HG02678 (cell line): ENCODE results near the gene MYRFL.
"Not testable (repeated sequence)": the region's sequence is repeated elsewhere in the genome, so short reads cannot be mapped to it uniquely, and the experiment has no call there.

Experiments
- ATAC-seq: cut with Tn5 transposase; IDR thresholded peaks from one replicate; pipeline ENCODE4 v1.9.1; 2021; ENCODE audit warnings: mild to moderate bottlenecking, moderate library complexity; ENCODE audit not compliant: unreplicated experiment

Gene MYRFL

DNA sequence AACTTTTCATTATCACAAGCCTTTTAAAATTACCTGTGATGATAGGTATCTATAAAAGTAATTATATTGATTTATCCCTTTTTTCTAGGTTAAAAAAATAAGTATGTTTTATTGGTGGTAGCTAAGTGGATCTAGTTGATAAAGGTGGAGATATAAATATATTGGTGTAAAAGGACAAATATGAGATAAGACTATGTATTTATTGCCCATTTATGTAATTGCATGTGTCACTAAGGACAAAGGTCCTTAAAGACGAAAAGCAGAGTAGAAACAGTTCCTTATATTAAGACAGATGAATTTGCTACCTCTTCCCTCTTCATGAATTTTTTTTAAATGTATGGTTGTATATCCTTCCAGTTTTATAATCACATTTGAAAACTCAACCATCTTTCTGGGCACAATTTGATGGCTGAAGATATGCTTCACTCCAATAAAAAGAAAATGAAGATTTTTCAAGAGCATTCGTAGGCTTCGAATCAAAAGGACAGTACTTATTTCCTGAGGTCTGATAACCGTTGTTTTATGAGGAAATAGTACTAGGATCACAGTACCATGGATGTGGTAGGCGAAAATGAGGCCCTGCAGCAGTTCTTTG lies at the start of gene MYRFL:
TSS of gene MYRFL (plus strand) at position 262 of the 595 bp plus-strand sequence. CDS start at position 553, 291 bp downstream.
- ATAC-seq, result no peak

DNA sequence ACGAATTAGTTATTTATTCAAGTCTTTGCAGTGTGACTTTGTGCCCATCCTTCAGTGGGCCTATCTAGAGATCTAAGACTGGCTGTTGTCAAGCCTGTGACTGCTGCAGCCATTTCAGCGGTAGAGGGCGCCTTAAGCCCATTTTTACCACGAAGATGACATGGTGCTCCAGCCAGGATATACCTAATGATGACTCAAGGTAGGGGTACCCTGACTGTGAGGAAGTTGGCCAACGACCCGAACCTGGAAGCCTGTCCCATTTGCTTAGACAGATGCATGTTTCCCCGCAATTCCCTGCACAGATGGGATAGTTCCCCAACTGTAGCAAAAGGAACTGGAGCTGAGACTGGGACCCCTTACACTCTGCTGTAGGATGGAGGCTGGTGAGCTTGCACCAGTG lies 45.1 kb upstream of the MYRFL start:
- no peak for ATAC-seq

DNA sequence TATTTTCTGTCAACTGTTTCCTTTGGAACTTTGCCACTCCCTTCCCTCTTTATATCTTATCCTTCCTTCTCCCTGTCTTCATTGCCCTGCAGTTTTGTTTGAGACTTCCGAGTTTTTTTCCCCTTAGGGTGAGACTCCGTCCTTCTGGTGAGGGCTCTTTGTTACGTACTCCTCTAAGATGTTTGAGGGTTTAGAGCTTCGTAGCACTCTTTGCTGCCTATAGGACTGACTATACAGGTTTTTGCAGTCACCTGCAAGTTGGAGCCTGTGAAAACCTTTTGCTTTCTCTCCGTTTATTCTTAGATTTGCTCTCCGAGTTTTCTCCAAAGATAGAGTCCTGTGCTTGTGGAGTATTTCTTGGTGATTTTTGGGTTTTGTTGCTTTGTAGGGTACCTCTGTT lies 41.7 kb upstream of the MYRFL start:
- ATAC-seq, result no peak

DNA sequence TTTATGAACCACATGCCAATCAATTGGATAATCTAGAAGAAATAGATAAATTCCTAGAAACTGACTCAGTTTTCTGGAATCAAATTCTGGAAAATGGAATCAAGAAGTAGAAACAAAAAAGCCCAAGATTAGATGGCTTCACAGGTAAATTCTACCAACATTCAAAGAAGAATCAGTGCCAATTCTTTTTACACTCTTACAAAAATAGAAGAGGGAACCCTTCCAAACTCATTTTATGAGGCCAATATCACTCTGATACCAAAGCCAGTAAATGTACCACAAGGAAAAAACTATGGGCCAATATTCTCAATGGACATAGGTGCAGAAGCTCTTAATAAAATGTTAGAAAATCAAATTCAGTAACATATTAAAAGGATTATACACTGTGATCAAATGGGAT lies 35.7 kb upstream of the MYRFL start:
- no peak for ATAC-seq

DNA sequence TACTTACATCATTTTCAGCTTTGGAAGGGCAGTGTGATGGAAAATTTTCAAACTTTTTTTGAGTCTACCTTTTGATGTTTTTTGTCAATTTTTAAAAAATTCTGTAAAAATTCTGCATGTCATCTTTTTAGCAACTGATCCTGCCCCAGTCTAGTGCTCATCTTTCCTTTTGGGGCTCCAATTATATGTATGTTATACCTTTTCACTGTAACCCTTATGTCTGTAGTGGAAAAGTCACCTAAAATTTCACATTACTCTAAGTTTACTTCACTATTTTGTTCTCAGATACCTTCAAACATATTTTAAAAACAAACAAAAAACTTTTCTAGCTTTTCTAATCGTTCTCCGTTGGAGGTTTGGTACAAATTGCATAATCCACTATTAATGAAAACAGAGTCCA lies 32.5 kb upstream of the MYRFL start:
- ATAC-seq, result no peak

DNA sequence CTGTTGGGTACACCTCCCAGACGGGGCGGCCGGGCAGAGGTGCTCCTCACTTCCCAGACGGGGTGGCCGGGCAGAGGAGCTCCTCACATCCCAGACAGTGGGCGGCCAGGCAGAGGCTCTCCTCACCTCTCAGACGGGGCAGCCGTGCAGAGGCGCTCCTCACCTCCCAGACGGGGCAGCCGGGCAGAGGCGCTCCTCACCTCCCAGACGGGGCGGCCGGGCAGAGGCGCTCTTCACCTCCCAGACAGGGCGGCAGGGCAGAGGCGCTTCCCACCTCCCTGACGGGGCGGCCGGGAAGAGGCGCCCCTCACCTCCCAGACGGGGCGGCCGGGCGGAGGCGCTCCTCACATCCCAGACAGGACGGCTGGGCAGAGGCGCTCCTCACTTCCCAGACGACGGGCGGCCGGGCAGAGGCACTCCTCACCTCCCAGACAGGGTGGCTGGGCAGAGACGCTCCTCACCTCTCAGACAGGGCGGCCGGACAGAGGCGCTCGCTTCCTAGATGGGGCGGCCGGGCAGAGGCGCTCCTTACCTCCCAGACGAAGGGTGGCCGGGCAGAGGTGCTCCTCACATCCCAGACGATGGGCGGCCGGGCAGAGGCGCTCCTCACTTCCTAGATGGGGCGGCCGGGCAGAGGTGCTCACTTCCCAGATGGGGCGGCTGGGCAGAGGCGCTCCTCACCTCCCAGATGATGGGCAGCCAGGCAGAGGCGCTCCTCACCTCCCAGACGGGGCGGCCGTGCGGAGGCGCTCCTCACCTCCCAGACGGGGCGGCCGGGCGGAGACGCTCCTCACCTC lies 17.7 kb upstream of the MYRFL start:
- ATAC-seq, result not testable (repeated sequence)

DNA sequence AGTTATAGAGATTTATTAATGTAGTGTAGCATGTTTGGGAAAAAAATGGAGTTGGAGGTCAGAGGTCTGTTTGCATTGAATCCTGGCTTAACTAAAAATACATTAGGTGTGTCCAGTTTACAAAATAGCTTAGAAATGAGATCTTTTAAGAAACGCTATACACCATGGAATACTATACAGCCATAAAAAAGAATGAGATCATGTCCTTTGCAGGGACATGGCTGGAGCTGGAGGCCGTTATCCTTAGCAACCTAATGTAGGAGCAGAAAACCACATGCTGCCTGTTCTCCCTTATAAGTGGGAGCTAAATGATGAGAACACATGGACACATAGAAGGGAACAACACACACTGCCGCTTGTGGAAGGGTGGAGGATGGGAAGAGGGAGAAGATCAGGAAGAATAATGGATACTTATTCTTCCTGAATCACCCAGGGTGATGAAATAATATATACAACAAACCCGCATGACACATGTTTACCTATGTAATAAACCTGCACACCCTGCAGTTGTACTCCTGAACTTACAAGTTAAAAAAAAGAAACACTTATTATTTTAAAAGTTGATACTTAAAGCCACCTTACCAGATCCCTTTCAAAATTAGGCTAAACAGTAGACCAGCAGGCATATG lies 14.0 kb upstream of the MYRFL start:
- no peak for ATAC-seq

DNA sequence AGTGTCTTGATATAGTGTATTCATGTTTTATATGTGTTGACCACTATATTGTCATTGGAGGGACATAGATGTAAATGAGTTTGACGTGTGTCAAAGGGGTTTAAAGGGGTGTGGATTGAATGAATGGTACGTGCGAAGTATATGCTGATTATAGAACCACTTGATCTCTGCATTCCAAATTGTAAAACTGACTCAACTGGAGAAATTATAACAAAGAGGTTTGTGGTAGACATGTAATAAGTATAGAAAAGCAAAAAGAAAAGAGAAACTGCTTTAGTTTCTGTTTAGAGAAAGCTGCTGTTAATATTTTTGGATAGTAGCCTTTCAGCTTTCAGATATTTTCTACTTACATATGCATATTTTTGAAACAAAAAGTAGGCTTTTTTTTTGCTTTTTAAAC lies 8.9 kb upstream of the MYRFL start:
- ATAC-seq, result no peak

DNA sequence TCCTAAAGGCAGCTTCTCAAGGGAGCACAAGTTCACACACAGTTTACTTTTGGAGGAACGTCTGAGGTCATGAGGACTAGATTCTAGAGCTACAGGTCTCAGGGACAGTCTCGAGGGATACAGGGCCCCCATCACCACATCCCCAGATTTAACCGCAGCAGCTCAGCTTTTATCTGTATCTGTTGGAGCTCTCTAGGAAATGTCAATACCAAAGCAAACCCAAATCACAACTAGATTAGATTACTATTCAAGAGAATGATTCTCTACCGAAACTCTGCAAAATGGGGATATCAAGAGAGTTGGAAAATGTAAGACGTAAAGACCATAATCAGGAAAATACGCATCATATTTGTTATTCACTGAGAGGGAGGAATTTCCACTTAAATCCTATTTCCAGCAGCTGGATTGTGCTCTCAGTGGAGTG lies 4.0 kb upstream of the MYRFL start:
- ATAC-seq, result no peak

DNA sequence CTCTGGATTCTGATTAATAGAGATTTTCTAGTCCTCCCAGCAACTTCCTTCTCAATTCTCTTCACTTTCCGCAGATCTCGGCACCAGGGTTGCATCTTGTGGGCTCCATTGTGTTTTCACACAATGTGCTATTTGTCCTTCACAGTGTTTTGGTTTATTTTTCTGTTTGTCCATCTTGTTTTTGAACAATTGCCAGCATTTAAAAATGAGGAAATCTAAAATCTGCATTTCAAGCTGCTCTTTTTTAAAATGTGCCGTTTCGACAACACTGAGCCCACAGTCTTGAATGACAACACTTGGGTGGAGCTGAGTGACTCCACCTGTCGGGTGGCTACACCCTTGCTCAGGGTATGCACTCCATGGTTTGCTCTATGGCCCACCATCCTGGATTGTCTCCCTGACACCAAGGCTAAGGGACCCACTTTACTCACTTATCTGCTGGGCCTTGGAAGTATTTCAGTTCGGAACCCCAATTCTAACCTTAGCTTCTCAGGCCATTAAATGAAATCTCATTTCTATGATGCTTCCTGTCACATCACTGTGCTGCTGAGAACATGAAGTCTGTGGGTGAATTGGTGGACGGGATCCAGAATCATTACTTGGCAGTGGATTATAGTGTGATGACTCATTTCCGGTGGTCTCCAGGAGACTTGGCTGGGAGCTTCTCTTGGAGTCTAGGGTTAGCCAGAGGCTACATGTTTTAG lies 3.4 kb upstream of the MYRFL start:
- no peak for ATAC-seq

DNA sequence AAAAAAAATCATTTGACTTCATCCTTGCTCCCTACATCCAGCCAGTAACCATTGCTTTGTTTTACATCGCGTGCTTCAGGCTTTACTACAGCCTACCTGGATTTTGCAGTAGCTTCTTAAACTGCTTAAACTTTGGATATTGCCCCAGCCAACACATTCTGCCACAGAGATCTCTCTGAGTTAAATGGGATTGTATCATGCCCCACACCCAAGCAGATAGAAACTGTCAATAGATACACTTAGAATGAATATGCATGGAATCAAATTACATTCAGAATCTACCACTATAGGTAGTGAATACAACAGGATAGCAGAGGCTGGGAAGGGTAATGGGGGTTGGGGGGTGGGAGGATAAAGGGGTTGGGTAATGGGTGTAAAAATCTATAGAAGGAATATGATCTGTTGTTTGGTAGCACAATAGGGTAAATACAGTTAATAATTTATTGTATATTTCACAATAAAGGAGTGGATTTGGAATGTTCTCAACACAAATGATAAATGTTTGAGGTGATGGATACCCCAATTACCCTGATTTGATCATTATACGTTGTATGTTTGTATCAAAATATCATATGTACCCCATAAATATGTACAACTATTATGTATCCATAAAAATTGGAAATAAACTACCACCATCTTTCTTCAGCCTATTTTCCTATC lies 2.7 kb upstream of the MYRFL start:
- no peak for ATAC-seq

DNA sequence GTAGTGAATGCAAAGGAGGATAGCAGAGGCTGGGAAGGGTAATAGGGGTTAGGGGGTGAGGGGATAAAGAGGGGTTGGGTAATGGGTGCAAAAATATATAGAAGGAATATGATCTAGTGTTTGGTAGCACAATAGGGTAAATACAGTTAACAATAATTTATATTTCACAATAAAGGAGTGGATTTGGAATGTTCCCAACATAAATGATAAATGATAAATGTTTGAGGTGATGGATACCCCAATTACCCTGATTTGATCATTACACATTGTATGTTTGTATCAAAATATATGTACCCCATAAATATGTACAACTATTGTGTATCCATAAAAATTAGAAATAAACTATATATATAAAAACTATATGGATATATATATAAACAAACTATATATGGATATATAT lies 999 bp upstream of the MYRFL start:
- ATAC-seq, result no peak

DNA sequence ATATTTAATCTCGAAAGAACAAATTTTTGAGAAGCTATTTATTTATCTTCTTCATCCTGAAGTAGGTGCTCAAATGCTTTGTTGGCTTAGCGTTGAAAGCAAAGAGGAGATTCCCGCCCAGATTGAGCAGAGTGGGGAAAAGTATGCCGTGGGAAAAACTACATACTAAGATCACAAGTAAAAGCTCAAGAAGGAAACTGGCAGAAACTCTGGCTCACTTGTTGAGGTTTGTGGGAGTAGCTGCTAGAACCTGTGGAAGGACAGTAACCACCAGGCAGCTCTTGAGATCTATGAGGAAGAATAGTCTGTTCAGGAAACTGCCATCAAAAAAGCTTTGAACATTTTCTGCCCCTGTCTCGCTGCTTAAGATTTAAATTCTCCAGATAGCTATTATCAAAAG lies 3.9 kb downstream of the MYRFL start:
- no peak for ATAC-seq

DNA sequence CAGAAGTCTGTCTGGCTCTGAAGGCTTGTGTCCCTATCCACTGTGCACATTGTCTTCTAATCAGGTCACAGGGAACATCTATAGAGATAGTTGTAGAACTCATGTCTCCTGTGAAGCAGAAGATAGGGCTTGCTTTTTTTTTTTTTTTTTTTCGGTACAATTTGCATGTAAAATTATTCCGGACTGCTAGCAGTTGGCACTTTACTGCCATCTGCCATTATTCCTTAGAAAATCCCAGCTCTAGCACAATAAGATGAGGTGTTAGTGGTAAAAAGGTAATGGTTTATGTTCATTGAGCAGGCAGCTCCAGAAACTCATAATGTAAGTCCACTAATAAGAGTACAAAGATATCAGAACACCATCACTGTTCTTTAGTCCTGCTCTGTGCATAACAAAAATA lies 8.7 kb downstream of the MYRFL start:
- ATAC-seq, result no peak

DNA sequence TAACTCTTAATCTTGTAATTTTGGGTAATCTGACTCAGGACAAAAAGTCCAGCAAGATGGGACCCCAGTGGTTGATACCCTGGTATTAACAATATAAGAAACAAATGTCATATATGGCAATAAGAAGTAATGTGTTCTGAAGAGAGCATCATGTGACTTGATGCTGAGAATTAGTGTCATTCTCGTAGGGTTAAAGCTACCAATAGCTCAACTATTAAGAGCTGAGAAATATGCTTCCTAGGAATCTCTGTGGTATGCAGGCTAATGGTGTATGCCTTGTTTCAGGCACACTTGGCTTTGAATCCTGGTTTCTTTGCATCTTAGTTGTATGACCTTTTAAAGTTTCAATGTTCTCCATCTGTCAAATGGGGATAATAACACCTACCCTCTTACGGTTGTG lies 9.1 kb downstream of the MYRFL start:
- ATAC-seq, result no peak

DNA sequence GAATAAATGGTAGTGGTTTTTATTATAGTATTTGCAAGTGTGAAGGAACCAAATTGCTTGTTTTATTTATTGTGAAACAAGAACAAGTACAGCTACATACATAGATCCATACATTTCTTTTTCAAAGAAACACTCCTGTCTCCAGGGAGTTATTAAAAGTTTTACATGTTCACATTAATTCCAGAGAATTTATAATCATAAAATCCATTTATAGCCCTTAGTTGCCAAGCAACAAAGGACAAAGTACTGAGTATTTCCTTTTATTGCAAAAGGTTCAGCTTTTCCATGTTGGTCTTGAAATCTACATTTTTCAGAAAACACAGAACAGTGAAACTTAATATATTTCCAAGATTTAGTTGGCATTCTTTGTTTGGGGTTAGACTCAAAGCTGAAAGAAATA lies 9.5 kb downstream of the MYRFL start:
- no peak for ATAC-seq

DNA sequence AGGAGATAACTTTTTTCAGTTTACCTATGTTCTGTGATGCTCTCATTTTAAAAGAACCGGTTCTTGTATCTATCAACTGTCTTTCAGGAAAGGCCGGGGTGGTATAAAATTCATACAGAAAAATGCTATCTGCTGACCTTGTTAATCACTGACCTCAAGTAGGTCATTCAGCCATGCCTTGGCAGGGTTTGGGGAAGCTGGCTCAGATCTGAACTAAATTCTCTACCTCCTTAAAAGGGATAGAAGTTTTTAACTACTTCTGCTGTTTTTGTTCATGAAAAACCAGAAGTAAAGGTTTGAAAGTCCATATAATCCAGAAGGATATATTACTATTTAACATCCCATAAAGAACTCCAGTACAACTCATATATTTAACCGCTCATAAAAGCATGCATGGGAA lies 10.1 kb downstream of the MYRFL start:
- ATAC-seq, result no peak

DNA sequence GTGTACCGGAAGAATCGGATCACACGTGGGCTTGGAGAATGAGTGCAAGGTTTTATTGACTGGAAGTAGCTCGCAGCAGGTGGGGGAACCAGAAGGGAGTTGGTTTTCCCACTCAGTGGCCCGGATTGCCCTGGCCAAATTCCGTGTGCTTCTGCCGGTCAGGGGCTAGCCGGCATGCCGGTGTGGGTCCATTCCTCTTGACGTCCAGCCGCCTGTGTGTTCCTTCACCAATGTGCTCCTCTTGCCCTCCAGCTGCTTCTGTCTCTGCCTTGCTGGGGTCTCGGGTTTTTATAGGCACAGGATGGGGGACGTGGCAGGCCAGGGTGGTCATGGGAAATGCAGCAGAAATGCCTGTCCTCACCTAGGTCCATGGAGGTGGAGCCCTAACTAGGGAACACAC lies 11.0 kb downstream of the MYRFL start:
- ATAC-seq, result no peak

DNA sequence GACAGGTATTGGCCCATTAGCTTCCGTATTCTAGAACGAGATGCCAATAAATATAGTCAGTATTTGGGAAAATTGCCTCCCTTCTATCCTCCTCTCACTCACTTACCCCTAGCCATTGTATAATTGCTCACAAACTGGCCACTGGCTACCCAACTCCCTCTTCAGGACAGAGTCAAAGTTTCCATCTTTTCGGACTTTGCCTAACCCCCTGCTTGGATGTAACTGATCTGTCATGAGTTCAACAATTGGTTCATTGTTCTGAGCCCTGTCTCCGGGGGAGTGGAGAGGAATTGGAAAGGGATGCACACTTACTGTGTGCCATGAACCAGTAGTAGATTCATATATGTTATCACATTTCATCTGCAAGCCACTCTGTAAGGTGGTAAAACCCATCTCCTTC lies 12.2 kb downstream of the MYRFL start:
- no peak for ATAC-seq

DNA sequence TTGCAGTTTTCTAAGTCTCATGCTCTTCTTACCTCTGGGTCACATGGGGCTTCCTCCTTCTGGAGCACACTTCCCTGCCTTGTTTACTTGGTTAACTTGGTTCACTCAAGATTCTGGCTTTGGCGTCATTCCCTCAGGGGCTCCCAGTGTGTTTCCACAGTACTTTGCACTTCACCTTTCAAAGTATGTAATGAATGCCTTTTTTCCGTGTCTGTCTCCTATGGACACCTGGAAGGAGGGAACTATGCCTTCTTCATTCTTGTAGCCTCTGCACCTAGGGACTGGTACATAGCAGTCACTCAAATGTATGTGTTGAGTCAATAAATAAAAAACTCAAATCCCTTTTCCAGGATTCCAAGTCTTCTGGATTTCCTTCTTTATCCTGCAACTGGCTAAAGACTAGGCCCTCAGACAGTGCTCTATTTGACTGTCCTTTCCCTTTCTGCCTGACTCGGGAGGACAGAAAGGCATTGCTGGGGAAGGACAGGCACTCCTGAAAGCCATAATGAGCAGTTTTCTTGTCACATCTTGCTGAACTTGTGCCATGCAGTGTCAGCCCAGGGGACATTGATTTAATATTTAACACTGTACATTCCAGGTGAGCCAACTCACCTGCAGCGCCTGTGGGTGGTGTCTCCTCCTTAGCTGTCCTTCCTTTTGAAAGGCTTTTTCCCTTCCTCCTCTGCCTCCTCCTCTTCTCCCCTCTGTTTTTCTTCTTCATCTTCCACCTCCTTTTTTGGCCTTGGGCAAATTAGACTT lies 12.8 kb downstream of the MYRFL start:
- ATAC-seq, result no peak
